GM18499 (cell line): ENCODE results near the gene RBM4B.
A peak's percentile ranks its signal among the peaks of the same experiment; 100 is the strongest.
"Not testable (repeated sequence)": the region's sequence is repeated elsewhere in the genome, so short reads cannot be mapped to it uniquely, and the experiment has no call there.

Experiments used
- ATAC-seq: cut with Tn5 transposase; IDR thresholded peaks from one replicate; pipeline ENCODE4 v1.9.1; 2021; ENCODE audit warnings: moderate number of reproducible peaks; ENCODE audit not compliant: insufficient read depth, unreplicated experiment

Gene RBM4B, protein sequence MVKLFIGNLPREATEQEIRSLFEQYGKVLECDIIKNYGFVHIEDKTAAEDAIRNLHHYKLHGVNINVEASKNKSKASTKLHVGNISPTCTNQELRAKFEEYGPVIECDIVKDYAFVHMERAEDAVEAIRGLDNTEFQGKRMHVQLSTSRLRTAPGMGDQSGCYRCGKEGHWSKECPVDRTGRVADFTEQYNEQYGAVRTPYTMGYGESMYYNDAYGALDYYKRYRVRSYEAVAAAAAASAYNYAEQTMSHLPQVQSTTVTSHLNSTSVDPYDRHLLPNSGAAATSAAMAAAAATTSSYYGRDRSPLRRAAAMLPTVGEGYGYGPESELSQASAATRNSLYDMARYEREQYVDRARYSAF

DNA sequence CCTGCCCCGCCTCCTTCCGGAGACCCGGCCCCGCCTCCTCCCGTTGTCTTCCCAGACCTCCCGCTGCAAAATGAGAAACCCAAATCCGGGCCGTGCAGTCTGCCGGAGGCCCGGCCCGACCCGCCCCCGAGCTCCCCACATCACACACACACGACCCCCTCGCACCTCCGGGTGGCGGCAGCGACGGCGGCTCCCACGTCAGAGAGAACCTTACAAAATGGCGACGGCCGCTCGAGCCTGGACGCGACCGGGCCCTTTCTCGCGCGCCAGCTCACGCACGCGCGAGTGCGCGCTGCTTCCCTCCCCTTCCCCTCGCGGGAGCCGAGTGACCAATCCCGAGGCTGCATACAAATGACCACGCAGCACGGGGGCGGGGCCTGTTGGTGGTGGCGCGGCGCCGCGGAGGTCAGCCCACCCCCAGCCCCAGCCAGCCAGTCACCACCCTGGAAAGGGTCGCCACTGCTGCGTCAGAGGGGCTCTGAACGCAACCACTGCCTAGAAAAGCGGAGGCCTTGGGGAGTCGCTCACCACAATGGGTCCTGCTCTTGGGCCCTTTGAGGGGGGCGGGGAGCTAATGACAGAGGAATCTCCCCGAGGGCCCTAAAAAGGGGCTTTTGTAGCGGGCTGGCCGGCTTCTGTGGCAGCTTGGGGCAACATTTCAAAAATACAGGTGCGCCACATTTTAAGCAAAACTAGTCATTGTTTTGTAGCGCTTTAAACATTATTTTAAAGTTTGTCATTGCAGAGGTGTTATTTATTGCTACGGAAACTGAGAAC, at the start of gene RBM4B:
RBM4B (minus strand) TSS at position 289 of the 777 bp plus-strand sequence. CDS start 808 bp downstream, outside the sequence.
- peak; percentile 58 for ATAC-seq

DNA sequence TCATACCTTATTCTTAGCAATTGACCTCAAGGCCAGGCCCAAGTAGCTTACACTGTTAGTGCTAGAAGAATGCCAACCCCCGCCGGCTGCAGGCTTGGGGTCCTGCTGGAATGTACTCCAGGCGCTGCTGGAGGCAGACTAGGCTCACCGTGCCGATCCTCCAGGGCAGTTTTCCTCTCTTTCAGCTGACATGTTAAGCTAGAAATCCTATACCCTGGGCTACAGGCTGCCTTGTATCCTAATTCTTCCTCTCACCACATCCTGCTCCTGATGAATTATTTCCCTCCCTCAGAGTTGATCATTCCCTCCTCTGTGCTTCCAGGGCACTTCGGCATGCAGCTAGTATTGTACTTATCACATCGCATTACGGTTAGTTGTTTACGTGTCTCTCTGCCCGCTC, 48.0 kb upstream of the RBM4B start:
- ATAC-seq, result no peak

DNA sequence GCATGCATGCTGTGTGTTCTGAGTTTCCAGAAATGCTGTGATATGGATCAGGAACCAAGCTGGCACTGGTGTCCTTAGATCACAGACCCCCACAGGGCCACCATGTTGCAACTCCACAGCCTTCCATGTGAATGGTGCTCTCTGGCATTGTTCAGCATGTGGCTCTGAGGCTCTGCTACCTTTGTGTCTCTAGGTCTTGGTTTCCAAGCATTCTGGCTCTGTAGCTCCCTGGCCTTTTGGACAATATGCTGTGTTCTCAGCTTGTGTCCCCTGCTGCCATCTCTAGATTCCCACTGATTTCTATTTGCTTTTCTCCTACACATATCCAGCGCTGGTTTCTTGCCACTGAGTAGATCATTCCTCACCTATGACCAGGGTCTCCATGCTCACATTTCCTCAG, 47.4 kb upstream of the RBM4B start:
- no peak for ATAC-seq

DNA sequence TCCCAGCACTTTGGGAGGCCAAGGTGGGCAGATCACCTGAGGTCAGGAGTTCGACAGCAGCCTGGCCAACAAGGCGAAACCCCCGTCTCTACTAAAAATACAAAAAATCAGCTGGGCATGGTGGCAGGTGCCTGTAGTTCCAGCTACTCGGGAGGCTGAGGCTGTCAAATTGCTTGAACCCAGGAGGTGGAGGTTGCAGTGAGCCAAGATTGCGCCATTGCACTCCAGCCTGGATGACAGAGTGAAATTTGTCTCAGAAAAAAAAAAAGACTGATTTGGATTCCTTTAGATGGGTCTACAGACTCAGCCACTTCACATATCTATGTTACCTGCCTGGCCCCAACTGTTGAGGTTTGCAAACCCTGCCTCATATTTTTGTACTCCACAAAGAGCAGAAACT, 46.5 kb upstream of the RBM4B start:
- ATAC-seq, result not testable (repeated sequence)

DNA sequence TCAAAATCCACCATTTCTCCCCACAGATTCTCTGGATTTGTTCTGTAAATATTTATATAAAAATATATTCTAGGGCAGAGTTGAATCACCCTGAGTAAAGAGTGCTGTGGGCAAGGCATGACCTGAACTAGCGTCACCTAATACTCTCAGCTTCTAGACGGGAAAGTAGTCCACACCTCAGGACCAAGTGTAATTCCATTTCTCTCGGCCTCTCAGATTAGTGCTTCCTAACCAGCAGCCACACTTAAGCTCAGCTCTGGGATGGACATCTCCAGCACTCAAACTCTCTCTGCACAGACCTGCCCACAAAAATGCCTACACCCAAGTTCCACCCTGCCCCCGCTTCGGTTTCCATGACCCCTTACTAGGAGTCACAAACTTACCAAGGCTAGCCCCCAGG, 46.0 kb upstream of the RBM4B start:
- no peak for ATAC-seq

DNA sequence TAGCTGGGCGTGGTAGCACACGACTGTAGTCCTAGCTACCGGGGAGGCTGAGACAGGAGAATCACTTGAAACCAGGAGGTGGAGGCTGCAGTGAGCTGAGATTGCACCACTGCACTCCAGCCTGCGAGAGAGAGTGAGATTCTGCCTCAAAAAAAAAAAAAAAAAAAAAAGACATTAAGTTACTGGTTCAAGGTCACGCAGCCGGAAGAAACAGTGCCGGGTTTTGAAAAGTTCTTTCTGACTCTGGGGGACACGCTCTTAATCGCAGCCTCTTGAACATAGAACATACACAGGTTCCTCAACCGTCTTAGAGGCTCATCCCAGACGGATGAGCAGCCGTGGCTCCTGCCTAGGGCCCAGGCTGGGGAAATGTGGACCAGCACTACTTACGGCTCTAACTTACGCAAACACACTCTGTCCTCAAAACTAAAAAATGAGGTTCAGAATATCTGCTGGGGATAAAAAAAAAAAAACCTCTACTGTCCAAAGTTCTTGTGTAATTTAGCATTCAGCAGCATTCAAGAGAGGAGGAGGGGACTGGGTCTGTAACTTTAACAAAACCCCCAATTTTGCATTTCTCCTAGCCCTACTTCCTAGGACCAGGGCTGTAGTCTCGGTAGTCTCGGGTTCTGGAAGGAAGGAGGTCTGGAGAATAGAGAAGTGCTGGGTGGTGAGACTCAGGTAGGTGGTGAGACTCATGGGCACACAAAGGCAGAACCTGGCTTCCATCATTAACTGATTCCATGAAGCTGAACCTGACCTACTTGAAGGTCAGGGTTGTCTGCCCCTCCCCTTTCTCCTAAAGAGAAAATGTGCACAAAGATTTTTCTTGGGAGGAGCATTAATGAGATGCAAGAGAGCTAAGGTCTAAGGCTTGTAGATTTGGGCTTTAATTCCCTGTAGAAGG, 45.3 kb upstream of the RBM4B start:
- no peak for ATAC-seq

DNA sequence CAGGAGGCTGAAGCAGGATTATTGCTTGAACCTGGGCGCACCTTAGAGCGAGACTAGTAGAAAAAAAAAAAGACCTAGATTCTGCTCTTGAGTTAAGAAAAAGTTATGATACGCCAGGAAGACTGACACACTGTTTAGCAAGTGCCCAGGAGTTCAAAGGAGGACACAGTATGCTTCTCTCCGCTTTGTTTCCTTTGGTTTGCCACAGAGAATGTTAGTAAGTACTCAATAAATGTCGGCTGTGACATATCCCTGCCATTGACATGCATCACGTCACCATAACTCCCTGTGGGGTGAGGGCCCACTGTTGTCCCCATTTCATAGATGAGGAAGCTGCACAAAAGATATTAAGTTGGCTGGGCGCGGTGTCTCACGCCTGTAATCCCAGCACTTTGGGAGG, 44.3 kb upstream of the RBM4B start:
- no peak for ATAC-seq

DNA sequence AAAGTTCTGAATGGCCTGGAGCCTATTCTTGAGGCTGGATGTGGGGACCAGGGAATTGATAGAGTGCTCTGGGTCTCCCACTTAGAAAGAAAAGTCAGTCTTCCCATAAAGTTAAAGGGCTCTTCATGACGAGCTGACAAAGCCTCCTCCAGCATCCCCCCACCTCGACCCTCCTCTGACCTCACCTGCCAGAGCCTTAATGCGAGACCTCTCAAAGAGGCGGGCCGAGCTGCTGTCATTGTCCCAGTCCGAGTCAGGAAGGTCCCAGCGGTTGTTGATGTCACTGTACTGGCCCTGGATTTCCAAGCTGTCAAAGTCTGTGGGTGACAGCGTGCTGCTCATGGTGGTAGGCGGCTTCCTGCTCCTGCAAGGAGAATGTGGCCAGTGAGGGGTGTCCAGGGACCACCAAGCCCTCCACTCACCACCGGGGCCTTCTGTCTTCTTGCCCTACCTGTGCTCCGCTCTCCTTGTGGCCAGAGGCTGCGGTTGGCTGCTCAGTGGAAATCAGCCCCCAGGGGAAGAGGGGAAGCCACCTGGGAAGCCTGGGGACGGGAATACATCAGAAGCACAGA, 43.3 kb upstream of the RBM4B start:
- ATAC-seq, result no peak

DNA sequence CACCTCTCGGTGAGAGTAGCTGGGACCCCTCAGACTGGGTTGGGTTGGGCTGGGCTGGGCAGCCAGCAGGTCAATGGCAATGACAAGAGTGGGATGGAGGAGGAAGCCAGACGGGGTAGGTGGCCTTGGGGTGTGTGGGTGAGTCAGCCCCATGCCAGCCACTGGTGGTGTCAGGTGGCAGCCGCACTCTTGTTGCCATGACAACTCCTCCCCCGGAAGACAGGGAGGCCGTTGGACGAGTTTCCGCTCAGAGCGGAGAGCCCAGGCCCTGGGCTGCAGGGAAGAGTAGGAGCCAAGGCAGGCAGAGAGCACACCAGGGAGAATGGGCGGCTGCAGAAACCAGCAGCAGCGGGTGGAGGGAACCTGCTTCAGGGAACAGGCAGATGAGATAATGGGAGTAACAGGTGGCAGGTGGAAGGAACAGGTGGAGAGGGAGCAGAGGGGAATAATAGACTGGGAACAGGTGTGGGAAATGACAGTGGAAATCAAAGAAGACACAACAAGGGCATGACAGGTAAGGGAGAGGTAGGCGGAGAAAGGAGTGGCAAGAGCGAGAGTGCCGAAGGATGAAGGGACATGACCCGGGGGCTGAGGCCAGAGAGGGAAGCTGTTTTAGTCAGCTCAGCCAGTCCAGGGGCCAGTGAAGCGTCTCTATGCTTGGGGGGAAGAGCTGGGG, 42.7 kb upstream of the RBM4B start:
- ATAC-seq, result no peak

DNA sequence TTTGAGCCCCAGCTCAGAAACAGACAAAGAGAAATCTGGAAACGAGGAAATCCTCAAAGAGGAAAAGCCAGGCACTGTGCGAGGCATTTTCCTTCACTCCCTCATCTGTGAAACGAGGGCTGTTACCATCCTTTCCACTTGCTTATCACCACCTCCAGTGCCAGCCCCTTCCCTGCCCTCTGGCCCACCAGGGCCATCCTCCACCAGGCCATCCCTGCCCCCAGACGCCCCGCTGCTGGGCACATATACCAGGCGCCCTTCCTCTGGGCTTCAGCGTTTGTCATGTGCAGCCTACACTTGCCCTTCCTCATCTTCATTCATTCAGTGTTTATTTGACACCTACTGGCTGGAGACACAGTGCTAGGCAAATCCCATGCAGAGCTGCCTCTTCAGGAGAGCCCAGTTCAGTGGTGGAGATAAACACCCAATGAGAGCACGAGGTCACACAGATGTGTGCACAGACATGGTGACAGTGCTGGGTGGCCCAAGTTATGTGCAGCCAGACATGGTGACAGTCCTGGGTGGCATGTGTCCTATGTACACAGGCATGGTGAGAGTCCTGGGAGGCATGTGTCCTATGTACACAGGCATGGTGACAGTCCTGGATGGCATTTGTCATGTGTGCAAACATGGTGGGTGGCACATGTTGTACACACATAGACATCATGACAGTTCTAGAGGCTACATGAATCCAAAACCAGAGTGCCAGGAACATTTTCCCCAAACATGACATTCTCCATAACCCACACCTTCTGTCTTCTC, 41.6 kb upstream of the RBM4B start:
- no peak for ATAC-seq

DNA sequence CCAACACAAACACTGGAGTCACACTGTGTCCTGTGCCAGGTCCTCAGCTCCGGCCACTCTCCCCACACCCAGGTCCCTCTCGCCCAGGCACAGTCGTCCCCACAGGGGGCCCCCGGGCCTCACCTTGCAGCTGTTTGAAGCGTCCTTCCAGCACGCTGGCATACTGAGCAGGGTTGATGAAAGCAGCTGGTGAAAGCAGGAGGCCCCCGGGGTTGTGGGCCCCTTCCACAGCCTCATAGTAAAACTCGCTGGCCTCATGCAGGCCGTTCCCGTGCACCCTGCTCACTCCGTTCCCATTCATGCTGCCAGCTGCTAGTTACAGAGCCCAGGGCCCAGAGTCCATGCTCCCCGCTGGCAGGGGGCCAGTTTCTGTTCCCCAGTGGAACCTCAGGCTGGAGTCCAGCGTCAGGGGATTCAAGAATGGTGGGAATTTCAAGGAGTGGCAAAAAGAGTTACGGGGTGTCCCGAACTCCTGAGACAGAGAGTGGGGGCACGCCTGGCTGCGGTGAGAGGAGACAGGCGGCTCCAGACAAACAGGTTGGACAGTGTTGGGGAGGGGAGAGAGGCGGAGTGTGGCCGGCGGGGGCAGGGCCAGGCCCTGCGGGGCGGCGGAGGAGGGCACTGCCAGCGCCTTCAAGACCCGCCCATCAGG, 40.8 kb upstream of the RBM4B start:
- no peak for ATAC-seq

DNA sequence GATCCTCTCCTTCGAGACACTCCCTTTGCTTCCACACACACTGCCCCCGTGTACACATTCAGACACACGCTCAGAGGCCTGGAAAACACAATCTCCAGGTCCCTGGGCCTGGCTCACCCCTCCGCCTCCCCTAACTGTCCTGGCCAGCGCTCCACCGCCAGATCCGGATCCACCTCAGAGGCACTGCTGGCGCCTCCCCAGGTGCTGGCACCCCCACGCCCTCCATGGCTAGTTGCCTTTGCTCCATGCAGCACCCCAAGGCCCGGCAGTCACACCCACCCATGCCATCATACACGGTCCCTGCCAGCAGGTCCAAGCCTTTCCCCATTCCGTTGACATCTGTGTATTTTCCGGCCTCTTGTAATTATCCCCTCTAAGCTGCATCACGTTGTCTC, 40.2 kb upstream of the RBM4B start:
- ATAC-seq, result no peak

DNA sequence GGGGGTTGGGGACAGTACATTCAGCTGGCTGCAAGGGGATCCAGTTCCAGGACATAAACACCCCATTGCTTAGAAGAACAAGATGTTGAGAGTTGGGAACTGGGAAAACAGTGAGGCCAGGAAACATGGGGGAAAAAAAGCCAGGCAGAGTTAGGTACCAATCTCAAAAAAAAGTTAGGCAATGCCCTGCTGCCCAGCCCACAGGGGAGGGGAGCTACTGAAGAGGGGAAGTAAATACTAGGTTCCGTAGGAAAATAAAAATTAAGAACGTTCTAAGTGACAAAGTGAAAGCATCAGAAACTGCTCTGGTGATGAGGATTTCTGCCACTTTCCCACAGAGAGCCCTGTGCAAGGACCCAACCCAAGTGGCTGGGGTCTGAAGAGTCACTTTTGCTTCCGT, 39.3 kb upstream of the RBM4B start:
- ATAC-seq, result no peak

DNA sequence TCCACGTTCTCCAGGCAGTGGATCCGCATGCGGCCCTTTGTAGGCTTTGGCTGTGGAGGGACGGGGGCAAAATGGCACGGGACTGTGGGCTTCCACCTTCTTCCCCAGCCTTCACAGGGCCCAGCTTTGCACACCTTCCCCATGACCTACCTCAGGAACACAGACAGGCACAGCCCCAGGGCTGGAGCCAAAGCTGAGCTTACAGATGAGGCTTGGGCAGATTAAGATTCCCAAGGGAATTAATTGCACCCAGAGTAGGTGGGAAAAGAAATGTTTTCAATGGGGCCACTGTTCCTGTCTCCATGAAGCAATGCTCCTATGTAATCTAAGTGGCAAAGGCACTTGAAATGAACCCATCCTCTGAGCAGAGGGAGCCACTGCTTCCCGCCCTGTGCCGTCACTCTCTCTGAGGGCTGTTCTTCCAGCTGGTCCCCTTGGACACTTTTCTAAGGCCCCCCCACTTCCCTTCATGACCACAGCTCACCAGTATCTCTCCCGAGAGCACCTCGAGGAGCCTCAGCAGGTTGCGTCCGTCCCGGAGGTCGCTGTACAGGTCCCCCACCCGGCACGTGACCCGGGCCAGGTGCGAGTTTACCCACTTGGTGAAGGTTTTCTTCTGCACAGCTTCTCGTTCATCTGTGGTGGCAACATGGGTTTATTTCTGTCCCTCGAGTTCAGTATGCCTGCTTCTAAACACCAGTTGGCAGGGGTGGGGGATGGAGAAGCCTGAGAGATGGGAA, 37.8 kb upstream of the RBM4B start:
- ATAC-seq, result no peak

DNA sequence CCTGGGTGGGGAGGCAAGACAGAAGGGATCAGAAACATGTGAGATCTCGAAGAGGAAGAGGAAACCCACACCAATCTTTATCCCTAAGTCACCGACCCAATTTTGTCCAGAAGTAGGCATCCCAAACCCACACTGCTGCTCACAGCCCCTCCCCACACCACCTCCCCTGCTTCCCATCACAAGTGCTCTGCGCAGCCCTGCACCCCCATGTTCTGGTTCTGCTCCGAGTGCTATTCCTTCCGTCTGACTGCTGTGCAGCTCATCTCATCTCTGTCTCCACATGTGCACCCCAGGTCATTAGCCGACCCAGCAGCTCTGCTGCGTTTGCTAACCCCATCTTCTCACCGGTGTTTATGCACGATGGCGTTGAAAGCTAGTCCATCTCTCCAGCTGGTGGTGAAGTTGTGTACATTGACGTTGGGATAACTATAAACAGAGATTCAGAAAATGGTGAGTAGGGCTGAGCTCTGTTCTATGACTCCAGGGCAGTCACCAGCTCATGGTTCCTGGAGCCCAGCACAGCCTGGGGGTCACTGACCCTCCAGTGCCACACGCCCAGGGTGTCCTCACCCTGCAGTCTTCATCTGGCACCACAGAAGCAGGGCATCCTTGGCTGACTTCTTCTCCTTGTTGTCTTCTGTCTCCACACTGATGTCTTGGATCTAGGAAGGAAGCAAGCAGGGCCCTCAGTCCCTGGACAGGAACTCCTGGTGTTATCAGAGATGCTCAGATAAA, 36.2 kb upstream of the RBM4B start:
- no peak for ATAC-seq

DNA sequence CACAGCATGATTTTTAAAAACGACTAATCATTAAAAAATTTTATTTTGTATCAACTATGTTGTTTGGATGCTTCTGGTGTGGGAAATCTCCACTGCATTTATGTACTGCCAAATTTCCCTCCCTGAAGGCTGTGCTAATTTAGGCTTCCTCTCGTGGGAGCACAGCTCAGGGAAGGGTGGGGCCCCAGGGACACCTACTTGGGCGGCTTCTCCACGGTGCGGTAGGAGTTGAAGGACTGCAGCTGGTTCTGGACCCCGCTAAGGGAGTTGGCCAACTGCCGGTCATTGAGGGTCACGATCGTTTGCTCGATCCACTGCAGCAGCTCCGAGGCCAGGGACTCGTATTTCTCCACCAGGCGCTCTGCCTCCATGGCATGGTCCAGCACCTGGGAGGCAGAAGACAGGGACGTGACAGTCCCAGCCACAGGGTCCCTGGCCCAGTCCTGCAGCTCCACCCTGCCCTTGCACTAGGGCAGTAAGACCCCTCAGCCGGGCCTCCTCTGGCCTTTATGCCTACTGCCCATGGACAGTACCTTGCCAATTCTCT, 32.8 kb upstream of the RBM4B start:
- ATAC-seq, result no peak

DNA sequence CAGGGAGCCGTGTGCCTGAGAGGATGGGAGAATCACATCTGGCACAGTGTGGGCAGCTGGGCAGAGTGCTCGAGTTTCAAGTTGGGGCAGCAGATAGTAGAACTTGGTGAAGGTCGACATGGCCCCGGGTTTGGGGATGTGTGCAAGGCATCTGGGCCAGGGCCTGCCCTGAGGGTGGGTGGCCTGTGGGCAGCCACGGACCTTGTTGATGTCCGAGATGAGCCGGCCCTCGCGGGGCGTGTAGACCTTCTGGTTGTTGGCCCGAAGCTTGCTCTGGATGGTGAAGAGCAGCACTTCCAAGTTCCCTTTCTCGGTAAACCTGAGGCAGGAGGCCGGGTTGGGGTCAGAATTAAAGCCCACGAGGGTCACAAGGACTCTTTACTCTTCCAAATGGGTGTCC, 31.0 kb upstream of the RBM4B start:
- no peak for ATAC-seq
